HG03439 (cell line): Measurements from ENCODE around the gene UQCRQ.

ENCODE experiments used
- ATAC-seq: cut with Tn5 transposase; IDR thresholded peaks from one replicate; pipeline ENCODE4 v1.9.1; 2021; ENCODE audit warnings: mild to moderate bottlenecking, moderate library complexity; ENCODE audit not compliant: unreplicated experiment

The UQCRQ gene

GRCh38 chr5:132868754-132869153 is 2.3 kb downstream of the UQCRQ start:
- ATAC-seq, result no peak

DNA sequence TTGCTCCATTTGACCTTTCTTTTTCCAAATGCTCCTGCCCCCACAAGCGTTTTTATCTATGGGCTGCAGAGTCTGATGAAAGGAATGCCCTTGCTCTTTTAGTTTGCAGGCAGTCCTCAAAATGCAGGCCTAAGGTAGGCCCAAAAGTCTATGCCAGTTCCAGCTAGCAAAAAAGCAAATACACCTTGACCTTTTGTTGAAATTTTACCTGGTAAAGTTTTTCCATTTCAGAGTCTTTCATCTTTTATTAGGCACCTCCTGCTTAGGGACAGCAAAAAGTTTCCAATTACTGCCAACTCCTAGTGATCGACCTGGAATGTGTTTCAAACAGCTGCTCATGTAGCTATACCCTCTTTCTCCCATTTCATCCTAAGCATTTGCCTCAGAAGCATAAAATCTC is 4.4 kb downstream of the UQCRQ start:
- no peak for ATAC-seq

GRCh38 chr5:132871459-132872284 is 5.2 kb downstream of the UQCRQ start:
- no peak for ATAC-seq

DNA sequence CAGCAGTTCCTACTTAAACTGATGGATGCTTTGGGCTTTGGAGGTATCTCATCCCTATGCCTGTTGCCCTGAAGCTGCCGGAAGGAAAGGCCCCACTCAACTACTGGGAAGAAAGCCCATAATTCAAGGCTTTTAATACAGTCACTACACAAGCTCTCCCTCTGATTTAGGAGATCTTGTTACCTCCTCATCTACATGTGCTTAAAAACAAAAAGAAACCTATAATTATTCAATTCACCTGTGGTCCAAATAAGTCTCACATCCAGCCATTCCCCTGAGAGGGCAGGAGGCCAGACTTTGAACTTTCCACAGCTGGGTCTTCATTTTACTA is 6.3 kb downstream of the UQCRQ start:
- ATAC-seq, result no peak

GRCh38 chr5:132873119-132873929 is 6.9 kb downstream of the UQCRQ start, which contains the start of gene LEAP2:
LEAP2 (plus strand) TSS chr5:132873668; CDS start chr5:132873695, 27 bp downstream.
- no peak for ATAC-seq

- ATAC-seq, result no peak
These were observed 7.5 kb downstream of the UQCRQ start for GRCh38 chr5:132873930-132874271.

- ATAC-seq, result no peak
These were observed 9.7 kb downstream of the UQCRQ start for GRCh38 chr5:132876020-132876759.

DNA sequence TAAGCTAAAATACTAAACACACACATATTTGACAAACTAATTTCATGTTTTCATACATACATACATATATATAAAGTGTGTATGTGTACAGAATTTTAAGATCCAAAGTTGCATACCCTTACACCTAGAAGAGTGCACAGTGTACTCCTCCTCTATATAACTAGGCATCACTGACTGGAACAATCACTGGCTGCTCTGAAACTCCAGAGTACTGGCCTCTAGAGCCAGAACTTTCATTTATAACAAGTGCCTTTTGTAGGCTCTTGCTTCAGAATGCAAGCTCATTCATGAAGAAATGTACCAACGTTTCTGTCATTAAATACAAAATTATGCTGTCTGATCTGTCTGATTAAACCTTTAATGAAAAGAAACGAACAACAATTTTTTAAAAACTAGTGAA is 11.0 kb downstream of the UQCRQ start:
- ATAC-seq, result no peak

DNA sequence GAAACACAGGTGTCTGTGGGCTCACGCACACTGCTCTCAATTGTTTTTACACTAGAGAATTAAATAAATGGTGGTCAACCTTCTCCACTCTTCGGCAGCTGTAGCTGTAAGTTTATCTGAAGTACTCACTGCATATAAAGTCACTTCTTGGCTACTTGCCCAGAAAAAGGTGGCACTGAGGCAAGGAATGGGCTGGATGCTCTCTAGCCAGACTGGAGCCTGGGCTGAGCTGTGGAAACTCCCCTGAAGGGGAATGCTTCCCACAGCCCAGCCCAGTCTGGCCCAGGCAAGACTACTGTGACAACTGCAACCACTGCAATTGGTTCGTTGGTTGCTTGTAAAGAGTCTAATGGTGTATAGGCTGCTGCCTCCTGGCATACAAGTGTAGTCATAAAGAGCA is 11.5 kb downstream of the UQCRQ start:
- no peak for ATAC-seq

GRCh38 chr5:132883261-132883834 is 16.9 kb downstream of the UQCRQ start:
- ATAC-seq, result no peak

GRCh38 chr5:132884548-132884947 is 18.1 kb downstream of the UQCRQ start:
- no peak for ATAC-seq

GRCh38 chr5:132886064-132886823 is 19.8 kb downstream of the UQCRQ start:
- no peak for ATAC-seq

- ATAC-seq, result no peak
These were observed 20.8 kb downstream of the UQCRQ start for GRCh38 chr5:132887283-132887682.

GRCh38 chr5:132889501-132889900 is 23.1 kb downstream of the UQCRQ start:
- no peak for ATAC-seq

GRCh38 chr5:132890817-132891216 is 24.4 kb downstream of the UQCRQ start:
- no peak for ATAC-seq

DNA sequence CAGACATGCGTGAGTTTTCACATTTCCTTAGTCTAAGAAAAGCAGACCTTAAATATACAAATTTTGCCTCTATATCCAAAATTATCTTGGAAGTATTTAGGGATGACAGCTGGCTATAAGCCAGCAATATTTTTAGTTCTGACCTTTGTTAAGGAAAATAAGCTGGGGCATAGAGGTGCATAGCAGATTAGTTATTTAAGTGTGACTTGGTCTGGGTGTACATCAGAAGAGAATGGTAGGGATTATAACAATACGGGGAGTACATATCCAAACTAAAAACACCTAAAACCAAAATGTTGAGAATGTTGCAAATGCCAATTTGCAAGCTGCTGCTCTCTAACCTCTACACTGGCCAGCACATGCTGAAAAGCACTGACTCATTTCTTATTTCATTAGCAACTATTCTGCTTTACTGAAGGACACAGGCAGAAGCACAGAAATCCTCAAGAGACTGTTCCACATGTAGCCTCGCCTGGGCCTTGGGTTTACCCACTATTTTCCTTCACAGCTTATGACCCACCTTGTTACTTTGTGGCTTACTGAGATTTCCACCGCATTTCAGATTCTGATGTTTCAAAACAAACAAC is 29.4 kb downstream of the UQCRQ start:
- ATAC-seq, result no peak

DNA sequence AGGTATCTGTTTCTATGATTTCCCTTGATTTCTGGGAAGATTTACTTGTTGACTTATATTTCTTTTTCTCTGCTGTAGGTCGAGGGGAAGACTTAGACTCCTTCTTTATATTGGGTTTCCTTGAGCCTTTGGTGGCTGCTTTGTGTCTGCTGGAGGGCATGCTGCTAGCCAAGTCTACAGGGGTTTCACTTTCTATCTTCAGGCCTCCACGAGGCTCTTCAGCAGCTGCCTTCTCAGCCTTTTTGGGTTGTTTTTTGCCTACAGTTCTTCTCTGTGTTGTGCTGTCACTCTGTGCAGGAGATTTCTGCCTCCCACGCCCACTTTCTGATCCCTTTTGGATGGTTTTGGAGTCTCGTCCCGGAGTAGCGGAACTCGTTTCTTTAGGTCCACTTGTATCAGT is 30.2 kb downstream of the UQCRQ start:
- ATAC-seq, result no peak

- ATAC-seq, result no peak
These were observed 31.7 kb downstream of the UQCRQ start for GRCh38 chr5:132898094-132898493.

DNA sequence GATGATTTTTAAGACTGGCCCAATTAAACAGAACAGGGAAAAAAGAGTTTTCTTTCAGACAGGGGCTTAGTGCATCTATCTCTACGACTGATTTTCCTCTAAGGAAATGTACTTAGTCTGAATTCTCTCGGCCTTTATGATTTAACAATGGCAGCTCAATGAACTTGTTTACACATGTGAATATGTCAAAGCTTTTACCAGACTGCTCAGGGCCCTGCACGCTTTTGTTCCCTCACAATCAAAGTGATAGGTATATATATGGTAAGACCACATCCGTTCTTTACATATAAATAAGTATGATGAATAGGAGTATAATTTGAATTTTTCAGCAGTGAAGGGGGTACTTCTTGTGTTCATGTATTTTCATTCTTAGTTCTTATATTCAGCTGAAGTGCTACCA is 34.6 kb downstream of the UQCRQ start:
- ATAC-seq, result no peak

GRCh38 chr5:132901730-132902129 is 35.3 kb downstream of the UQCRQ start:
- no peak for ATAC-seq
